ENCODE measurements around the gene PPM1G. TPM values are rescaled to one million over a fixed set of nuclear protein-coding genes. Genes with fewer than 3 reads are reported as not detected.

The PPM1G gene
- 24.7 TPM for total RNA-seq

- TF ChIP-seq CTCF (IDR thresholded peaks at IDR 0.05), result no peak
- intact Hi-C loops (cut with DNase I), result loop anchor here (1.0 to 5.0 kb wide), 5 partner anchors 19 to 80 kb away; partner anchors contain the start of genes EIF2B4, IFT172, NRBP1 and SNX17
- Histone ChIP-seq H3K27ac (peak within 1 kb of the TSS; percentile 80 to 91), H3K36me3 (no peaks in the 10 kb centered on the region), H3K4me3 (peak within 1 kb of the TSS; percentile 96 to 97), H3K9me3 (no peaks in the 10 kb centered on the region), H3K4me1 (peaks cover 6 to 12% of the 10 kb centered on the region in 2 donors), H3K27me3 (no peaks in the 10 kb centered on the region)
- peak; percentile 56 to 95 for DNase-seq (ENCODE audit: low spot score in 2 of 2)
Measured at GRCh38 chr2:27409321-27410073, at the start of gene PPM1G. TSS of gene PPM1G (minus strand) at chr2:27409591. CDS start at chr2:27409422, 169 bp downstream.

GRCh38 chr2:27453968-27454367 is 44.6 kb upstream of the PPM1G start:
- no peaks in the 10 kb centered on the region for H3K27me3 ChIP-seq
- H3K27ac ChIP-seq, result no peak overlapping the region
- no peak for DNase-seq (ENCODE audit: low spot score in 2 of 2)
- peaks cover 74 to 84% of the 10 kb centered on the region in 2 donors for H3K36me3 ChIP-seq
- intact Hi-C loops (cut with DNase I), result no loop called here
- TF ChIP-seq CTCF (IDR thresholded peaks at IDR 0.05), result no peak
- H3K9me3 ChIP-seq, result no peaks in the 10 kb centered on the region
- no peak overlapping the region for H3K4me3 ChIP-seq
- H3K4me1 ChIP-seq, result no peaks in the 10 kb centered on the region

GRCh38 chr2:27451095-27451494 is 41.7 kb upstream of the PPM1G start:
- H3K27me3 ChIP-seq, result no peaks in the 10 kb centered on the region
- no peak for TF ChIP-seq CTCF (IDR thresholded peaks at IDR 0.05)
- H3K4me3 ChIP-seq, result no peak overlapping the region
- DNase-seq (ENCODE audit: low spot score in 2 of 2), result no peak
- H3K9me3 ChIP-seq, result no peaks in the 10 kb centered on the region
- no peak overlapping the region for H3K27ac ChIP-seq
- no peaks in the 10 kb centered on the region for H3K4me1 ChIP-seq
- intact Hi-C loops (cut with DNase I), result no loop called here
- H3K36me3 ChIP-seq, result peaks cover 58 to 76% of the 10 kb centered on the region in 2 donors

GRCh38 chr2:27448381-27448780 is 39.0 kb upstream of the PPM1G start:
- no peak for TF ChIP-seq CTCF (IDR thresholded peaks at IDR 0.05)
- no peak overlapping the region for H3K4me3 ChIP-seq
- intact Hi-C loops (cut with DNase I), result no loop called here
- H3K36me3 ChIP-seq, result peaks cover 38 to 50% of the 10 kb centered on the region in 2 donors
- no peaks in the 10 kb centered on the region for H3K27me3 ChIP-seq
- no peak overlapping the region for H3K27ac ChIP-seq
- DNase-seq (ENCODE audit: low spot score in 2 of 2), result no peak
- H3K9me3 ChIP-seq, result no peaks in the 10 kb centered on the region
- H3K4me1 ChIP-seq, result no peaks in the 10 kb centered on the region

GRCh38 chr2:27446057-27446456 is 36.7 kb upstream of the PPM1G start:
- no peaks in the 10 kb centered on the region for H3K9me3 ChIP-seq
- no peak for TF ChIP-seq CTCF (IDR thresholded peaks at IDR 0.05)
- peaks cover 0 to 9% of the 10 kb centered on the region in 2 donors for H3K4me1 ChIP-seq
- H3K27ac ChIP-seq, result no peak overlapping the region
- no peaks in the 10 kb centered on the region for H3K27me3 ChIP-seq
- DNase-seq (ENCODE audit: low spot score in 2 of 2), result no peak
- intact Hi-C loops (cut with DNase I), result no loop called here
- peaks cover 45 to 49% of the 10 kb centered on the region in 2 donors for H3K36me3 ChIP-seq
- H3K4me3 ChIP-seq, result no peak overlapping the region

All from ascending aorta (tissue), 2 donors.